Prostate gland (tissue), 2 donors: ENCODE data around the gene VAMP5.

ENCODE experiments used
- POLR2A ChIP-seq: fragments of 450-650 bp; IDR thresholded peaks from one replicate; pipeline ENCODE4 v1.6.1; 2016; ENCODE audit warnings: antibody characterized with exemption, mild to moderate bottlenecking
- TF ChIP-seq, protein P1 (sequence below), 4 experiments: fragments of 200-600 bp in 2 of 4; fragments of 450-650 bp in 2 of 4; sonication (generic) in 2 of 4; IDR thresholded peaks; 1 replicate in 3 of 4; 2 replicates in 1 of 4; pipeline ENCODE4 v1.5.1; 2016 to 2019; ENCODE audit warnings: antibody characterized with exemption in 4 of 4, mild to moderate bottlenecking in 2 of 4, moderate library complexity in 2 of 4

DNA sequence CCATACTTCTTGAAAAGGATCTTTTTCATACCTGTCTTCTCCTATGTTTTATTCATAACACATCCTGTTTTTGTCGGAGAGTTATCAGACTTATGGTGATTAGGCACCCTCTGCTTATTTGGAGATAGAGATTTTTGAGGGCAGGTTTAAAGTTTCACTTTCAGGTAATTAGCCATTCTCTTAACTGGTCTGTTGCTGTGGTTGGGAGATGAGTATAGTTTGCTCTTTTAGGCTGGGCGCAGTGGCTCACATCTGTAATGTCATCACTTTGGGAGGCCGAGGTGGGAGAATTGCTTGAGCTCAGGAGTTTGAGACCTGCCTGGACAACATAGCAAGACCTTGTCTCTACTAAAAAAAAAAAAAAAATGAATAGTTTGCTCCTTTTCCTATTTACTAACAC, 58.5 kb downstream of the VAMP5 start:
- TF ChIP-seq, protein P1, sequence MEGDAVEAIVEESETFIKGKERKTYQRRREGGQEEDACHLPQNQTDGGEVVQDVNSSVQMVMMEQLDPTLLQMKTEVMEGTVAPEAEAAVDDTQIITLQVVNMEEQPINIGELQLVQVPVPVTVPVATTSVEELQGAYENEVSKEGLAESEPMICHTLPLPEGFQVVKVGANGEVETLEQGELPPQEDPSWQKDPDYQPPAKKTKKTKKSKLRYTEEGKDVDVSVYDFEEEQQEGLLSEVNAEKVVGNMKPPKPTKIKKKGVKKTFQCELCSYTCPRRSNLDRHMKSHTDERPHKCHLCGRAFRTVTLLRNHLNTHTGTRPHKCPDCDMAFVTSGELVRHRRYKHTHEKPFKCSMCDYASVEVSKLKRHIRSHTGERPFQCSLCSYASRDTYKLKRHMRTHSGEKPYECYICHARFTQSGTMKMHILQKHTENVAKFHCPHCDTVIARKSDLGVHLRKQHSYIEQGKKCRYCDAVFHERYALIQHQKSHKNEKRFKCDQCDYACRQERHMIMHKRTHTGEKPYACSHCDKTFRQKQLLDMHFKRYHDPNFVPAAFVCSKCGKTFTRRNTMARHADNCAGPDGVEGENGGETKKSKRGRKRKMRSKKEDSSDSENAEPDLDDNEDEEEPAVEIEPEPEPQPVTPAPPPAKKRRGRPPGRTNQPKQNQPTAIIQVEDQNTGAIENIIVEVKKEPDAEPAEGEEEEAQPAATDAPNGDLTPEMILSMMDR (IDR thresholded peaks at IDR 0.05): no peak
- TF ChIP-seq POLR2A: no peak
